Stomach (tissue), 9 donors: ENCODE data around the gene BANP. TPM values are rescaled to one million over a fixed set of nuclear protein-coding genes. Genes with fewer than 3 reads are reported as not detected.

ENCODE experiments used
- DNase-seq, 2 donors: peaks; one replicate each; pipeline versions ENCODE4 v3.0.0 to v3.0.0-alpha.2; 2013 to 2019
- H3K27ac ChIP-seq, 5 donors: fragments of 200-600 bp in 4 of 5; sonication (generic) in 4 of 5; one replicate each; pipeline ENCODE4 v1.5.1; 2013 to 2019; ENCODE audit warnings: mild to moderate bottlenecking in 1 of 5, moderate library complexity in 1 of 5
- H3K27me3 ChIP-seq, 3 donors: fragments of 200-600 bp; sonication (generic); one replicate each; pipeline ENCODE4 v1.5.1; 2017 to 2019; ENCODE audit warnings: mixed run types in 1 of 3
- H3K36me3 ChIP-seq, 4 donors: fragments of 200-600 bp; sonication (generic); 1 replicate in 3 of 4; 2 replicates in 1 of 4; pipeline ENCODE4 v1.5.1; 2016 to 2019
- H3K4me1 ChIP-seq, 4 donors: fragments of 200-600 bp; sonication (generic); one replicate each; pipeline ENCODE4 v1.5.1; 2016 to 2019
- H3K4me3 ChIP-seq, 4 donors: fragments of 200-600 bp; sonication (generic) in 3 of 4; one replicate each; pipeline ENCODE4 v1.5.1; 2016 to 2019; ENCODE audit warnings: mild to moderate bottlenecking in 1 of 4
- H3K9me3 ChIP-seq, 4 donors: fragments of 200-600 bp; sonication (generic); one replicate each; pipeline ENCODE4 v1.5.1; 2016 to 2019
- EP300 ChIP-seq: sonication (generic); formaldehyde crosslinking; IDR thresholded peaks from one replicate; pipeline ENCODE4 v1.6.1; 2017; ENCODE audit warnings: antibody characterized with exemption
- POLR2A ChIP-seq, 4 donors: fragments of 450-650 bp; IDR thresholded peaks; one replicate each; pipeline ENCODE4 v1.6.1; 2016; ENCODE audit warnings: antibody characterized with exemption in 4 of 4, control low read depth in 2 of 4, mild to moderate bottlenecking in 1 of 4, moderate library complexity in 1 of 4
- POLR2AphosphoS5 ChIP-seq, 3 donors: sonication (generic); formaldehyde crosslinking; IDR thresholded peaks; one replicate each; pipeline ENCODE4 v1.6.1; 2016; ENCODE audit warnings: antibody characterized with exemption in 3 of 3
- WGBS, 5 donors: extraction: QIAGEN DNeasy Blood & Tissue Kit in 3 of 5; methylation state at CpG; one replicate each; pipeline versions ENCODE4 v1.1.5 to v1.1.7; 2013 to 2018; 5-methylcytosine and 5-hydroxymethylcytosine counted together
- intact Hi-C: fragments of 100-400 bp; cut with DNase I; formaldehyde crosslinking; loops from one replicate; pipeline ENCODE4 v1.15.1; 2023; ENCODE audit warnings: low total_unique reads
- polyA plus RNA-seq, 3 donors: library from polyadenylated mRNA; stranded (reverse); fragments of 200-250 nt; gene quantifications; one replicate each; pipeline ENCODE4 v1.2.3, GENCODE V29; 2013
- total RNA-seq, 5 donors: library from RNA; depleted of rRNA; stranded (reverse); fragments of >200 nt; gene quantifications; one replicate each; pipeline versions ENCODE4 v1.1.0 to v1.2.3, GENCODE V29; 2014 to 2016
- TF ChIP-seq, protein P1 (sequence below), 7 experiments: fragments of 450-650 bp in 4 of 7; fragments of 200-600 bp in 3 of 7; sonication (generic) in 3 of 7; IDR thresholded peaks; one replicate each; pipeline ENCODE4 v1.5.1; 2016 to 2019; ENCODE audit warnings: antibody characterized with exemption in 7 of 7, control low read depth in 2 of 7, mild to moderate bottlenecking in 1 of 7
- donor health status: healthy with polysubstance abuse.
- donor health status: Bipolar disorder and iron deficiency.
- donor health status: healthy.

Gene BANP
- total and polyA plus RNA-seq, 8 donors, result 6.0 to 144 (median 18.3) TPM

GRCh38 chr16:88063211-88063773 is 112.1 kb downstream of the BANP start:
- TF ChIP-seq EP300 (no peak), POLR2AphosphoS5 (IDR thresholded peaks at IDR 0.05) (no peak), POLR2A (IDR thresholded peaks at IDR 0.05) (no peak)
- TF ChIP-seq, protein P1, sequence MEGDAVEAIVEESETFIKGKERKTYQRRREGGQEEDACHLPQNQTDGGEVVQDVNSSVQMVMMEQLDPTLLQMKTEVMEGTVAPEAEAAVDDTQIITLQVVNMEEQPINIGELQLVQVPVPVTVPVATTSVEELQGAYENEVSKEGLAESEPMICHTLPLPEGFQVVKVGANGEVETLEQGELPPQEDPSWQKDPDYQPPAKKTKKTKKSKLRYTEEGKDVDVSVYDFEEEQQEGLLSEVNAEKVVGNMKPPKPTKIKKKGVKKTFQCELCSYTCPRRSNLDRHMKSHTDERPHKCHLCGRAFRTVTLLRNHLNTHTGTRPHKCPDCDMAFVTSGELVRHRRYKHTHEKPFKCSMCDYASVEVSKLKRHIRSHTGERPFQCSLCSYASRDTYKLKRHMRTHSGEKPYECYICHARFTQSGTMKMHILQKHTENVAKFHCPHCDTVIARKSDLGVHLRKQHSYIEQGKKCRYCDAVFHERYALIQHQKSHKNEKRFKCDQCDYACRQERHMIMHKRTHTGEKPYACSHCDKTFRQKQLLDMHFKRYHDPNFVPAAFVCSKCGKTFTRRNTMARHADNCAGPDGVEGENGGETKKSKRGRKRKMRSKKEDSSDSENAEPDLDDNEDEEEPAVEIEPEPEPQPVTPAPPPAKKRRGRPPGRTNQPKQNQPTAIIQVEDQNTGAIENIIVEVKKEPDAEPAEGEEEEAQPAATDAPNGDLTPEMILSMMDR (IDR thresholded peaks at IDR 0.05), result no peak
- Histone ChIP-seq H3K27me3 (no peaks in the 10 kb centered on the region), H3K4me3 (no peak overlapping the region), H3K9me3 (no peaks in the 10 kb centered on the region), H3K36me3 (peaks cover 6 to 80% (median 73%) of the 10 kb centered on the region in 4 donors), H3K27ac (peak overlapping the region in 2 of 5 donors; percentile 39 to 62), H3K4me1 (peaks cover 4 to 17% (median 13%) of the 10 kb centered on the region in 4 donors)
- intact Hi-C loops, result no loop called here
- 76 to 85% (median 85%) methylated on average over 16 of the region's 16 CpGs for WGBS, 5 donors
- DNase-seq, result peak in 1 of 2 donors; percentile 60

DNA sequence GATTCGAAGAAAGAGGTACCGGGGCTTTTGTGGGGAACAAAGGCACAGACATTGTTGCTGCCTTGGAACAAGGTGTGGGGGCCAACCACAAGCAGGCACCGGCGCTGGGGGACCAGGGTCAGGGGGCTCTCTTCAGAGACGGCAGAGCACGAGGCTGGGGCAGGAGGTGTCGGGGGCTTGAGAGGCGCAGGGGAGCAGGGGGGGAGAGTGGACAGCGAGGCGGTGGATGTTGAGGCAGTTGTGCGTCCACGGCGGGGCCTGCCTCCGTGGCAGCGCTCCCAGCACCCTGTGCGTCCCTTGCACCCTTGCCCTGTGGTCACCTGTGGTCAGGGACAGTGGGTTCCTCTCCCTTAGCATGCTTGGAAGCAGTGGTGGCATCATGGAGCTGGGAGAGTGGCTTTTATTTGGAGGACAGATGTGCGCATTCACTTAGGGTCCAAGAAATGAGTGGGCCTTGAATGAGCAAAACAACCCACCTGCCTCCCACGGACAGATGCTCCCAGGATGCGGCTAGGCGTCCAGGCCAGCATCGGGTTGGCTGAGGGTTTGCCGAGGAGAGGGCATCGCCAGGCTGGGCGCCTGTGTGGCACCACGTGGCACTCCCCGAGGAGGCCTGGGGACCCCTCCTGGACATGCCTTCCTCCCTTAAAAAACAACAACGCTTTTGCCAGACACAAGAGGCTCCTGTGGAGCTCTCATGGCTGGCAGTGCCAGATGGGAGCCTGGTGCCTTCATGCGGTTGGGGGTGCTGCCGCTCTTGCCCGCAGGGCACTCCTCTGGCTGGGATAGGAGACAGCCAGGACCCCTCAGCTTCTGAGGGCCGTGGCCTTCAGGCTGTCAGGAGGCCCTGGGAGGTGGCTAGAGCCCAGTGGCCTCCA is 113.0 kb downstream of the BANP start:
- no peak for DNase-seq
- no peak for TF ChIP-seq POLR2A (IDR thresholded peaks at IDR 0.05)
- TF ChIP-seq, protein P1 (IDR thresholded peaks at IDR 0.05), result no peak
- no peak for TF ChIP-seq POLR2AphosphoS5 (IDR thresholded peaks at IDR 0.05)
- TF ChIP-seq EP300, result no peak
- WGBS, 5 donors, result 95 to 98% (median 97%) methylated on average over 29 to 31 of the region's 31 CpGs
- intact Hi-C loops, result no loop called here
- H3K27ac ChIP-seq, result no peak overlapping the region
- no peak overlapping the region for H3K4me3 ChIP-seq
- H3K36me3 ChIP-seq, result peaks cover 6 to 78% (median 67%) of the 10 kb centered on the region in 4 donors
- H3K27me3 ChIP-seq, result no peaks in the 10 kb centered on the region
- no peaks in the 10 kb centered on the region for H3K9me3 ChIP-seq
- peaks cover 4 to 17% (median 13%) of the 10 kb centered on the region in 4 donors for H3K4me1 ChIP-seq

- intact Hi-C loops, result no loop called here
- Histone ChIP-seq H3K27ac (no peak overlapping the region), H3K9me3 (no peaks in the 10 kb centered on the region), H3K36me3 (peaks cover 10 to 78% (median 67%) of the 10 kb centered on the region in 4 donors), H3K4me1 (peaks cover 4 to 17% (median 13%) of the 10 kb centered on the region in 4 donors), H3K4me3 (no peak overlapping the region), H3K27me3 (no peaks in the 10 kb centered on the region)
- TF ChIP-seq EP300 (no peak), POLR2A (IDR thresholded peaks at IDR 0.05) (no peak)
- WGBS, 5 donors, result 95 to 97% (median 96%) methylated on average over 18 to 19 of the region's 19 CpGs
- DNase-seq, result no peak
These were observed 113.9 kb downstream of the BANP start for GRCh38 chr16:88064889-88065746.

- H3K36me3 ChIP-seq, result peaks cover 10 to 78% (median 67%) of the 10 kb centered on the region in 4 donors
These were observed 114.5 kb downstream of the BANP start for GRCh38 chr16:88065747-88066142.

More at GRCh38 chr16:88065747-88066142, 114.5 kb downstream of the BANP start:
- intact Hi-C loops, result no loop called here
- Histone ChIP-seq H3K27ac (no peak overlapping the region), H3K4me1 (peaks cover 4 to 17% (median 13%) of the 10 kb centered on the region in 4 donors), H3K9me3 (no peaks in the 10 kb centered on the region), H3K4me3 (no peak overlapping the region), H3K27me3 (no peaks in the 10 kb centered on the region)
- 95 to 99% (median 97%) methylated on average over 8 to 15 of the region's 15 CpGs for WGBS, 5 donors
- no peak for DNase-seq
- TF ChIP-seq POLR2A (IDR thresholded peaks at IDR 0.05) (no peak), EP300 (no peak), POLR2AphosphoS5 (IDR thresholded peaks at IDR 0.05) (no peak)
- TF ChIP-seq, protein P1 (IDR thresholded peaks at IDR 0.05), result no peak
